Posterior vena cava (tissue), 2 donors: ENCODE data around the gene CNN2. TPM values are rescaled to one million over a fixed set of nuclear protein-coding genes. Genes with fewer than 3 reads are reported as not detected.

Source experiments
- DNase-seq: peaks from one replicate; pipeline ENCODE4 v3.0.0-alpha.2; 2020; ENCODE audit warnings: low spot score
- intact Hi-C, 2 donors: fragments of 100-400 bp; cut with DNase I; formaldehyde crosslinking; loops; one replicate each; pipeline versions ENCODE4 v1.14.1 to v1.14.2; 2022 to 2023
- total RNA-seq, 2 donors: library from RNA; stranded (reverse); fragmentation: NEBNext Ultra II Directional; extraction: Animal tissue kit (Norgen Biotek cat#: 25700); gene quantifications; one replicate each; pipeline ENCODE4 v1.2.1, GENCODE V29; 2021
- donor health status: DM: yes; HTN: yes; CAD: no.
- donor health status: DM: yes; HTN: yes; CAD: no.

CNN2 gene
- total RNA-seq, 2 donors from 2014 or later, result 94.7 to 136 TPM

DNA sequence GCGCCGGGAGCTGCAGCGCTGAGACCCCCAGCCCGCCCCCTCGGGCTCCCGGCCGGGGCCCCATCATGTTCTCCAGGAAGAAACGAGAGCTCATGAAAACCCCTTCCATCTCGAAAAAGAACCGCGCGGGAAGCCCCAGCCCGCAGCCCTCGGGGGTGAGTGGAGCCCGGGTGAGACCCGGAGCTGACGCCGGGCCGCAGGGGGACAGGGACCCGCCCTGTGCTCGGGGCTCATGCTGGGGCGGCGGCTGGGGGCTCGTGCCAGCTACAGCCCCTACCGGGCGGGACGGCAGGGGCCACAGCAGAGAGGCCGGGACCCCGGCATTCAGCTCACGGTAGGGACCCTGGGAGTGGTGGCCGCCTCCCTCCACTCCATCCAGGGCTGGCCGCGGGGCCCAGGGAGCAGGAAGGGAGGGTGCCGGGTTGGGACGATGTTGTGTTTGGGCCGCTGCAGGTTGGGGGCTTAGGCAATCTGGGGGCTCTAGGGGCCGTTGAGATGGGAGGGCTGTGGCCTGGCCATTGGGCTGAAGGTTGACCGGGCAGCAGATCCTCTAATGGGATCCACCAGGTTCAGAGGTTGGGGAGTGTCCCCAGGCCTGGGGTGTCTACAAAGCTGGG lies 41.0 kb downstream of the CNN2 start:
- DNase-seq, result no peak

DNA sequence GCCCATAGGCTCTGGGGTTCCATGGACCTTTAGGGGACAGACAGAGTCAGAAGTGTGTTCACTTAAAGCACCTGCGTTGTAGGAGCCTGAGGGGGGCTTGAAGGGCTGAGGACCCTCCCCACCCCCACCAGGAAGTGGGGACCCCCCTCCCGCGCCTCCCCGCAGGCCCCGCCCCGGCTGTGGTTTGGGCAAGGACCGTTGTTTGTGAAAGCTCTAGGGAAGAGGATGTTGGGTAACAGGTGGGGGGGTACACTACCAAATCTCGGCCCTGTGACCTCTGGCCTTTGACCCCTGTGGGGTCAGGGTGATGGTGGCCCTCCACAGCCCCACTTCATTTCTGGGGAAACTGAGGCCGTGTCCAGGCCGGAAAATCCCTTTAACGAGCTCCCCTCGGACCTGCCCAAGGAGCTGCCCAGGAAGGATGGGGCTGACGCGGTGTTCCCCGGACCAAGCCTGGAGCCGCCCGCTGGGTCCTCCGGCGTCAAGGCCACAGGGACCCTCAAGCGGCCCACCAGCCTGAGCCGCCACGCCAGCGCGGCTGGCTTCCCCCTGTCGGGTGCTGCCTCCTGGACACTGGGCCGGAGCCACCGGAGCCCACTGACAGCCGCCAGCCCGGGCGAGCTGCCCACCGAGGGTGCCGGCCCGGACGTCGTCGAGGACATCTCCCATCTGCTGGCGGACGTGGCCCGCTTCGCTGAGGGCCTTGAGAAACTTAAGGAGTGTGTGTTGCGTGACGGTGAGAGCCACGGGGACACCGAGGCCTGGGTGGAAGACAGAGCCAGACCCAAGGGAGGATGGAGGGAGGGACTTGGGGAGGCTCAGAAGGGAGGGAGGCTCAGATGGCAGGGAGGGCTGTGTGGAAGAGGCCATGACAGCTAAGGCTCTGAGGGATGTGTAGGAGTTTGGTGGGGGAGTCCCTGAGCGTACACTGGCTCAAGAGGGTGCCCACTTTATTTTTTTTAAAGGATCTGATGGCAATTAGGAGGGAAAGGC lies 41.9 kb downstream of the CNN2 start:
- no peak for DNase-seq
- intact Hi-C loops, result no loop called here

More for the DNA sequence above, 41.0 kb downstream of the CNN2 start:
- intact Hi-C loops, result loop anchor here in 1 of 2 donors (1.0 kb wide), 1 partner anchor 37 kb away; no protein-coding TSS in a partner anchor

DNA sequence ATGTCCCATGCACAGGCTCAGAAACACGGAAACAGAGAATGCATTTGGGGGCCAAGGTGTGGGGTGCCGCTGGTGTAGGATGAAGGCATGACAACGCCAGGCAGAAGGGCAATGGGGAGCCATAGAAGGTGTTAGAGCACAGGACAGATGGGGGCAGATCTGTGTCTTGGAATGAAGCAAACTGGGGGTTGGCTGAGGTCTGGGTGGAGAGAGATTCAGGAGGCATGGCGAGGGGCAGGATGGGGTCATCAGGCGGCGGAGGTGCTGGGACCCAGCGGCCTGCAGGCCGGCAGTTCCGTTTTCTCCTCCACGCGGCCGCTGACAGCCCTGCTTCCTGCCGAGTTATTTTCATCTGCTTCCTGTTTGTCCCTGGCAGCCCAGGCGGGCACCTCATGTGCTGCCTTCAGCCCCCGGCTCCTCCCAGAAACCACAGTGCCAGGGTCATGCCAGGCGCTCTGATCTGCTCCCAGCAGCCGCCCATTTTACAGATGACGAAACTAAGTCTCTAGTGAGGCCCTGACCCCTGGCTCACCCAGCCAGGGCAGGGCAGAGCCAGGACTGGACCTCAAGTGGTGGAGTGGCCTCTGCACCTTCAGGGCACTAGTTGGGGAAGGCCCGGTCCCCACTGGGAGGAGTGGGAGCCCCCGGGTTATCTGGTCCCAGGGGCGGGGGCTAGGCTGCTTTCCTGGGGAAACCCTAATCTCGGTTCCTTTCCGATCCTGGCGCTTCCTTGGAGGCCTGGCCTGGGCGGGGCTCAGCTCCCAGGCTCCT lies 42.8 kb downstream of the CNN2 start:
- DNase-seq, result peak; percentile 94
- intact Hi-C loops, result no loop called here

DNA sequence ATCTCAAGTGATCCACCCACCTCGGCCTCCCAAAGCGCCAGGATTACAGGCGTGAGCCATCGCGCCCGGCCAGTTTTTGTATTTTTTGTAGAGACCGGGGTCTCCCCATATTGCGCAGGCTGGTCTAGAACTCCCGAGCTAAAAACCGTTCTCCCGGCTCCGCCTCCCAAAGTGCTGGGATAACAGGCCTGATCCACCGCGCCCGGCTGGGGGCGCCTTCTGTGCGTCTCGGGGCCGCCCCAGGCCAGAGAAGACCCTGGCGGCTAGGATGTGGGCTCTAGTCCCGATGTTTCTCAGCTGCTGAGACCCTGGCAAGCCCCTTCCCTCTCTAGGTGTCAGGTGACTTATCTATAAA lies 44.1 kb downstream of the CNN2 start:
- no peak for DNase-seq

DNA sequence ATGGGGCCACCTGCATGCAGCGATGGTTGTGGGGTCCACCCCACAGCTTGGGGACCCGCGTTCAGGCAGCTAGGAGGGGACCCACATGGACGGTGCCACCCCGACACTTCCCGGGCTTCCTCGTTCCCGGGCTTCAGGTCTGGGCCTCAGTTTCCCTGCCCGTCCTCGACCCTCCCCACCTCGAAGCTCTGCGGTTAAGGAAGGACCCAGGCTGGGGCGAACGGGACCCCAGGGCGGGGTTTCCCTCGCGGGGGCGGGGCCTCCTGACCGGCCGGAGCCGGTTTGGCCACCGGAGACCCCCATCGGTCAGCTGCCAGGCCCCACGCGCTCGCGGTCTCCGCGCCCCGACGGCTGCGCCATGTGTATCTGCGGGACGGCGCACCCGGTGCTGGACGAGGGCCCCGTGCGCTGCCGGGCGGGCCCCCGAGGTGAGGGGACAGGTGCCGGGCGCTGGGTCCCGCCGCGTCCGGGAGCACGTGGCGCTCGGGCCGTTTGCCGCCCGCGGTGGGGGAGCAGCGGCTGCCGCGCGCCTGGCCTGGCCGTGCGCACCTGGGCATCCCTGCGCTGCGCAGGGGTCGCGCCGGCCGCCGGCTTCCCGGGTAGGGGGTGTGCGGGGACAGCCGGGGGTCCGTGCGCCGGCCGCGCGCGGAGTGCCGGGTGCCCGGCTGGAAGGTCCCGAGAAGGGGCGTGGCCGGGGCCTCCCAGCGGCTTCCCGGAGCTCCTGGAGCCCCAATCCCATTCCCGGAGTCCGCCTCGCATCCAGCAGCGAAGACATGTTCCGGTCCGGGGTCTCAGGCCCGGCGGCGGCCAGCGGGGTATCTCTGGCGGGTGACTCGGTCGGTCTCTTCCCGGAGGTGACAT lies 44.8 kb downstream of the CNN2 start:
- DNase-seq, result no peak

More for the DNA sequence above, 44.1 kb downstream of the CNN2 start:
- intact Hi-C loops, result loop anchor here in 1 of 2 donors (1.0 kb wide), 1 partner anchor 25 kb away; the partner anchor contains the start of gene POLR2E

DNA sequence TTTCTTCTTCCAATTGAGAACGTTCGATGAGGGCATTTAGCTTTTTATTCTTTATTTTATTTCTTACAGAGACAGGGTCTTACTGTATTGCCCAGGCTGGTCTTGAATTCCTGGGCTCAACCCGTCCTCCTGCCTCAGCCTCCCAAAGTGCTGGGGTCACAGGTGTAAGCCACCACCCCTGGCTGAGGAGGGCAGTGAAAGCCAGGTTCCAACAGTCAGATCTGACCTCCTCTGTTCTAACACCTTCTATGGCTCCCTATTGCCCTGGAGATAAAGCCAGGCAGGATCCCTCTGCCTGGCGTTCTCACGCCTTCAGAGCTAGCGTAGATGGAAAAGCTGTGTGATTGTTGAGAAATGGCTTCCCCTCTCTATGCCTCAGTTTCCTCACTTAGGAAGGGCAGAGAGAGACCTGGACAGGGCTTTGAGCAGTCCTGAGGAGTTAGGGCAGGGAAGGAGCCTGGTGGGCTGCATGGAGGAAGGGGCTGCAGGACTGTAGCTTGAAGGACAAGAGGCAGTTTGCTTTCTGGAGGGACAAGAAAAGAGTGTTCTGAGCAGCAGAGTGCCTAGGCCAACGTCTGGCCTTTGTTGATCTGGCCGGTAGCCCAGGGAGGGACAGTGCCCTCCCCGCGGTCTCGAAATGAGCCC lies 46.1 kb downstream of the CNN2 start:
- intact Hi-C loops, result no loop called here

More for the DNA sequence above, 44.8 kb downstream of the CNN2 start:
- intact Hi-C loops, result loop anchor here in 1 of 2 donors (1.0 kb wide), 1 partner anchor 24 kb away; the partner anchor contains the start of gene POLR2E

DNA sequence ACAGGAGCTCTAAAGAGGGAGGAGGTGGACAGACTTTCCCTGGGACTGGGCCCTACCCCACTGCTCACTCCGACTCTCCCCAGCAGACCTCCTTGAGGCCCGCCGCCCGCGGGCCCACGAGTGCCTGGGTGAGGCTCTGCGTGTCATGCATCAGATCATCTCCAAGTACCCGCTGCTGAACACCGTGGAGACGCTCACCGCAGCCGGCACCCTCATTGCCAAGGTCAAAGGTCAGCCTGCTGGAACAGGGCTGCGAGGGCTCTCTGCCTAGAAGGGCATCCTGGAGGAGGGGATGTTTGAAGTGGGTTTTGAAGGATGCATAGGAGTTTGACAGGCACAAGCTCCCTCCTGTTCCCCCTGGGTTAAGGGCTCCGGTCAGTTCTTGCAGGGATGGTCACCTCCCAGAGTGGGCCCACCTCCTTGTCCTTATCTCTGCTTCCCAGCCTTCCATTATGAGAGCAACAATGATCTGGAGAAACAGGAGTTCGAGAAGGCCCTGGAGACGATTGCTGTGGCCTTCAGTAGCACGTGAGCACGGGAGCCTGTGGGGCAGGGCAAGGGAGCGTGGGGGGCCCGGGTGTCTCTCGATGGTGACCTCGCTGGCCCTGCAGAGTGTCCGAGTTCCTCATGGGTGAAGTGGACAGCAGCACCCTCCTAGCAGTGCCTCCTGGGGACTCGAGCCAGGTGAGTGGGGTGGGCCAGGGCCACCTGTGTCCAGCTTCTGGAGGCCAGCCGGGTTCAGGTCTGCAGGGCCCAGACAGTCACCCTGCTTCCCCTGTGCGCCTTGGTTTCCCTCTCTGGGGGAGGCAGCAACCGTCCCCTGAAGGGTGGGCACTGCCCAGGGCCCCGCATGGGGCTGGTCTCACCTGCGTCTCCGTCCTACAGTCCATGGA lies 46.9 kb downstream of the CNN2 start:
- intact Hi-C loops, result no loop called here
- no peak for DNase-seq

More for the DNA sequence above, 46.1 kb downstream of the CNN2 start:
- DNase-seq, result no peak

DNA sequence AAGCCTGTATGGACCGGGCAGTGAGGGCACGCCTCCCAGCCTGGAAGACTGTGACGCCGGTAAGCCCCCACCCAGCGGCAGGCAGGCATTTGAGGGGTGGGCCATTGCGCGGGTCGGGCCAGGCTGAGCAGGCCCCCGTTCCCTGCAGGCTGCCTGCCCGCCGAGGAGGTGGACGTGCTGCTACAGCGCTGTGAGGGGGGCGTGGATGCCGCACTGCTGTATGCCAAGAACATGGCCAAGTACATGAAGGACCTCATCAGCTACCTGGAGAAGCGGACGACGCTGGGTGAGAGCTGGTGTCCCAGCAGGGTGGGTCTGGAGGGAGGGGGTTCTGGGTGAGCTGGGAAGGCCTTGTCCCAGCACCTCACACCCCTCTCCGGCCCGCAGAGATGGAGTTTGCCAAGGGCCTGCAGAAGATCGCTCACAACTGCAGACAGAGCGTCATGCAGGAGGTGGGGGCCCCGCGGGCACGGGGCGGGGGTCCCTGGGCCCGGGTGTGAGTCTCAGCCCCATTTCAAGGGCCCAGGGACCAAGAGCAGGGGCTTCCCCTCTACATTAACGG lies 47.6 kb downstream of the CNN2 start:
- intact Hi-C loops, result no loop called here
- no peak for DNase-seq

DNA sequence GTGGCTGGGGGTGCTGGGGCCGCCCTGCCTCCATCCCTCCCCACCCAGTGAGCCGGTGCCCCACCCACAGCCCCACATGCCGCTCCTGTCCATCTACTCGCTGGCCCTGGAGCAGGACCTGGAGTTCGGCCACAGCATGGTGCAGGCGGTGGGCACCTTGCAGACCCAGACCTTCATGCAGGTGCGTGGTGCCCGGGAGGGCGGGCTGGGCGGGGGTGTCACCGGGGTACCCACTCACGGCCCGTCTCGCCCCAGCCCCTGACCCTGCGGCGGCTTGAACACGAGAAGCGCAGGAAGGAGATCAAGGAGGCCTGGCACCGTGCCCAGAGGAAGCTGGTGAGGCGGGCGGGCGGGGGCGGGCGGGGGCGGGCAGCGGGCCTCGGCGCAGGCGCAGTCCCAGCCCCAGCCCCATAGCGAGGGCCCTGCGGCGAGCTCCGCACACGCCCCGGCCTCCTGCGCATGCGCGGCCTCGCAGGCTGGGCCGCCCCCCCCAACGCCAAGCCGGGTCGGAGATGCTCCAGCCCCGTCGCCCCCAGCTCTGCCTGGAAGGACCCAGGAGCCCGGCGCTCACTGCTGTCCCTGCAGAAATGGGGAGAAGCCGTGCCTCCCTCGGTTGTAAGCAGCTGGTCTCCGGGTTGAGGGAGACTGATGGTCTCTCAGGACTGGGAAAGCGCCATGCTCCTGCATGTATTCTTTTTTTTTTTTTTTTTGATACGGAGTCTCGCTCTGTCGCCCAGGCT lies 48.3 kb downstream of the CNN2 start:
- DNase-seq, result peak; percentile 97
- intact Hi-C loops, result loop anchor here in 1 of 2 donors (1.0 kb wide), 1 partner anchor 34 kb away; no protein-coding TSS in a partner anchor

DNA sequence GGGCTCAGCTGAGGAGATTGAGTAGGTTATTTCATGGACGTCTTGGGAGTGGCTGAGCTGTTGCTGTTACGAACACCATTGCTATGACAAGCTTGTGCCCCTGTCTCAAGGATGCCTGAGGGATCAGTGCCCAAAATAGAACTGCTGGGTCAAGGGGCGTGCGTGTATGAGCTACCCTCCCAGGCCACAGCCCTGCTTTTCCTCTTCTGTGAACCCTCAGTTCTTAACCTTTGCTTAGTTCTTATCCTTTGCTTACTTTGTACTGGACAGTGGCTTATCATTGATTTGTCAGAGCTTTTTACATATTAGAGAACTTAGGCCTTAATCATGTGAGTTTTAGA lies 49.6 kb downstream of the CNN2 start:
- no peak for DNase-seq
- intact Hi-C loops, result no loop called here

DNA sequence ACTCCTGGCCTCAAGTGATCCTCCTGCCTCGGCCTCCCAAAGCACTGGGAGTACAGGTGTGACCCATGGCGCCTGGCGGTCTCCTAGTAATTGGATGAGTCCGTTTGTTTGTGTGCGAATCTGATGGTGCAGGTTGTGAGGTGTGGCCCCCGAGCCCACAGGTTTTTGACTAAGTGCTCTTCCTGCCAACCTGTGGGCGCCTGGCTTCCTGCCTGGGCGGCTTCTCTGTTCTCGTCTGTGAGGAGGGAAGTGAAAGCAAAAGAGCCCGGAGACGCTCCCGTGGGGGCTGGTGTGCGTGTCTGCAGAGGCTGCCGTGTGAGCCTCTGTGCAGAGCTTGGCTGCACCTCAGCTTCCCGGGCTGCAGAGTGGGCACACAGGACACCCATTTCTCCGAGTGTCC lies 50.5 kb downstream of the CNN2 start:
- intact Hi-C loops, result no loop called here
- DNase-seq, result peak; percentile 91

DNA sequence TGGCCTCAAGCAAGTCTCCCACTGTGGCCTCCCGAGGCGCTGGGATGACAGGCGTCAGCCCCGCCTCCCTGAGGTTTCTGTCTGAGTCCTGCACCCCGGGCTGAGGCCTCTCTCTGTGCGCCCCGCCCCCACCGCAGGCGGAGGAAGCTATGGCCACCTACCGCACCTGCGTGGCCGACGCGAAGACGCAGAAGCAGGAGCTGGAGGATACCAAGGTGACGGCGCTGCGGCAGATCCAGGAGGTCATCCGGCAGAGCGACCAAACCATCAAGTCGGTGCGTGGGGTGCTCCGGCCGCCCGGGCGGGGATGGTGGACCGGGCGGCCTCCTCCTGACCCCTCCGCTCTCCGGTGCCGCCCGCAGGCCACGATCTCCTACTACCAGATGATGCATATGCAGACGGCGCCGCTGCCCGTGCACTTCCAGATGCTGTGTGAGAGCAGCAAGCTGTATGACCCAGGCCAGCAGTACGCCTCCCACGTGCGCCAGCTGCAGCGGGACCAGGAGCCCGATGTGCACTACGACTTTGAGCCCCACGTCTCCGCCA lies 53.2 kb downstream of the CNN2 start:
- intact Hi-C loops, result loop anchor here in 1 of 2 donors (5.0 kb wide), 1 partner anchor 32 kb away; no protein-coding TSS in a partner anchor

DNA sequence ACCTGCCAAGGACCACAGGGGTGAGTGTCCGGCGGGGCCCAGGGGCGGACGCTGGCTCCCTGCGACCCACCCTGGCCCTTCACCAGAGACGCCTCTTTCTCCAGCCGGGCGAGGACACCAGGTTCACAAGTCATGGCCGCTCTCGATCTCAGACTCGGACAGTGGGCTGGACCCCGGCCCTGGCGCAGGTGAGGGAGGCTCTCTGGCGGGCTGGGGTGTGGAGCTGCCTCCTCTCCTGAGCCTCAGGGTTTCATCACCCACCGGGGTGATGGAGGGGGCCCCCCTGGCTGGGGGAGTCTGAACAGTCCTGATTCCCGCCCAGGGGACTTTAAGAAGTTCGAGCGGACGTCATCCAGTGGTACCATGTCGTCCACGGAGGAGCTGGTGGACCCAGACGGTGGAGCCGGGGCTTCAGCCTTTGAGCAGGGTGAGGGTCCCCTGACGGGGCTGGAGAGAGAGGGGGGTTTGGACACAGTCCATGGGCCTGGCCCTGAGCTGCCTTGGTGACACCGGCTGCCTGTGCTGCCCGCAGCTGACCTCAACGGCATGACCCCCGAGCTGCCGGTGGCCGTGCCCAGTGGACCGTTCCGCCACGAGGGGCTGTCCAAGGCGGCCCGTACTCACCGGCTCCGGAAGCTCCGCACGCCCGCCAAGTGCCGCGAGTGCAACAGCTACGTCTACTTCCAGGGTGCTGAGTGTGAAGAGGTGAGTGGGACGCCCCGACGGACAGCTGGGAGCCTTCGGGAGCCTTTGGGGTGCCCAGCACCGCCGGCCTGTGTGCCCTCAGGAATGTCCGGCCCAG lies 54.2 kb downstream of the CNN2 start:
- peak; percentile 84 for DNase-seq
- intact Hi-C loops, result loop anchor here in 1 of 2 donors (5.0 kb wide), 1 partner anchor 33 kb away; no protein-coding TSS in a partner anchor

More for the DNA sequence above, 53.2 kb downstream of the CNN2 start:
- peak; percentile 83 for DNase-seq

DNA sequence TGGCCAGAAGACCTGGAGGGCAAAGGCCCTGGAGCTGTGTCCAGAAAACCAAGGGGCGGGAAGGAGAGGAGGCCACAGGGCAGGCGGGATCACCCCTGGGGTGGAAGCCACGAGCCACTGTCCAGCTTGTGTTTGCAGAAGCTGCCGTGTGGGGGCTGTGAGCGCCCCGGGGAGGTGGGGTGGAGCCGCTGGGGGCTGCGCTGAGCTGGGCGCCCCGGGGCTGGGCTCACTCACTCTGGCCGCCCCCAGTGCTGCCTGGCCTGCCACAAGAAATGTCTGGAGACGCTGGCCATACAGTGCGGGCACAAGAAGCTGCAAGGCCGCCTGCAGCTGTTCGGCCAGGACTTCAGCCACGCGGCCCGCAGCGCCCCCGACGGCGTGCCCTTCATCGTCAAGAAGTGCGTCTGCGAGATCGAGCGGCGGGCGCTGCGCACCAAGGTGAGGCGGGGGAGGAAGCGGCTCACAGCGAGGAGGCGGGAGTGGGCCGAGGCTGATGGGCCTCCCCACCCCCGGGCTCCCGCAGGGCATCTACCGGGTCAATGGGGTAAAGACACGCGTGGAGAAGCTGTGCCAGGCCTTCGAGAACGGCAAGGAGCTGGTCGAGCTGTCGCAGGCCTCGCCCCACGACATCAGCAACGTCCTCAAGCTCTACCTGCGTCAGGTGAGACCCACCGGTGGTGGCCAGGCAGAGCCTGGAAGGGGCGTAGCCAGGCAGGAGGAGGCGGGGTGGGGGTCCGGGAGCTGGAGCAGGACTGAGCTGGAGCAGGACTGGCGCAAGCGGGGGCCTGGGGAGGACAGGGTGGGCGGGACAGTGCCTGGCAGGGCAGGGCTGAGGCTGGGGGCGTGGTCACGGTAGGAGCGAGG lies 55.1 kb downstream of the CNN2 start:
- DNase-seq, result peak; percentile 79
- intact Hi-C loops, result loop anchor here in 1 of 2 donors (5.0 kb wide), 1 partner anchor 34 kb away; no protein-coding TSS in a partner anchor
